ENCODE measurements around the gene MC2R.

DNA sequence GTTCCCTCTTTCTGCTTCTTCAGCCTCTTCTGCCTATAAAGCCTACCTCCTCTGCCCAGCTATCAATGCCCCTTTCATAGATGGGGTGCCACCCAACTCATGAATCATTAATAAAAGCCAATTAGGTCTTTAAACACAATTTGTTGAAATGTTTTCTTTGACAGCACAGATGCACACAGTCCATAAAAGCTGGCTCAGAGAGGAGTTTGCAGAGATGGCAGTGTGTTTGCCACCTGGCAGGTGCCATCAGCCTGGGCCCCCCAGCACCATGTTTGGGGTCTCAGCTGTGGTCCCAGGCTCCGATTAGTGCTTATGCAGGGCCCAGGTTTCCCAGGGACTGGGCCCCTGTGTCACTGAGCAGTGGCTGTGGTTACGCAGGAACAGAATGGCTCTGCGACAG lies 7.9 kb upstream of the MC2R start:
- TF ChIP-seq, protein P1, sequence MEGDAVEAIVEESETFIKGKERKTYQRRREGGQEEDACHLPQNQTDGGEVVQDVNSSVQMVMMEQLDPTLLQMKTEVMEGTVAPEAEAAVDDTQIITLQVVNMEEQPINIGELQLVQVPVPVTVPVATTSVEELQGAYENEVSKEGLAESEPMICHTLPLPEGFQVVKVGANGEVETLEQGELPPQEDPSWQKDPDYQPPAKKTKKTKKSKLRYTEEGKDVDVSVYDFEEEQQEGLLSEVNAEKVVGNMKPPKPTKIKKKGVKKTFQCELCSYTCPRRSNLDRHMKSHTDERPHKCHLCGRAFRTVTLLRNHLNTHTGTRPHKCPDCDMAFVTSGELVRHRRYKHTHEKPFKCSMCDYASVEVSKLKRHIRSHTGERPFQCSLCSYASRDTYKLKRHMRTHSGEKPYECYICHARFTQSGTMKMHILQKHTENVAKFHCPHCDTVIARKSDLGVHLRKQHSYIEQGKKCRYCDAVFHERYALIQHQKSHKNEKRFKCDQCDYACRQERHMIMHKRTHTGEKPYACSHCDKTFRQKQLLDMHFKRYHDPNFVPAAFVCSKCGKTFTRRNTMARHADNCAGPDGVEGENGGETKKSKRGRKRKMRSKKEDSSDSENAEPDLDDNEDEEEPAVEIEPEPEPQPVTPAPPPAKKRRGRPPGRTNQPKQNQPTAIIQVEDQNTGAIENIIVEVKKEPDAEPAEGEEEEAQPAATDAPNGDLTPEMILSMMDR (conservative IDR thresholded peaks at IDR 0.05), result no peak
- TF ChIP-seq ZFX (IDR thresholded peaks at IDR 0.05), result no peak
